B cell (primary cell): ENCODE data around the gene SRD5A1.

ENCODE experiments used
- EZH2 ChIP-seq: IDR thresholded peaks from 2 replicates; pipeline ENCODE4 v1.6.1; 2012; ENCODE audit warnings: borderline replicate concordance, low read depth, mild to moderate bottlenecking, moderate library complexity, low read length; ENCODE audit not compliant: insufficient read depth, poor library complexity, severe bottlenecking
- TF ChIP-seq, protein P1 (sequence below): fragments of 200-600 bp; IDR thresholded peaks from one replicate; pipeline ENCODE4 v1.8.0; 2022; ENCODE audit warnings: antibody characterized with exemption, mild to moderate bottlenecking

DNA sequence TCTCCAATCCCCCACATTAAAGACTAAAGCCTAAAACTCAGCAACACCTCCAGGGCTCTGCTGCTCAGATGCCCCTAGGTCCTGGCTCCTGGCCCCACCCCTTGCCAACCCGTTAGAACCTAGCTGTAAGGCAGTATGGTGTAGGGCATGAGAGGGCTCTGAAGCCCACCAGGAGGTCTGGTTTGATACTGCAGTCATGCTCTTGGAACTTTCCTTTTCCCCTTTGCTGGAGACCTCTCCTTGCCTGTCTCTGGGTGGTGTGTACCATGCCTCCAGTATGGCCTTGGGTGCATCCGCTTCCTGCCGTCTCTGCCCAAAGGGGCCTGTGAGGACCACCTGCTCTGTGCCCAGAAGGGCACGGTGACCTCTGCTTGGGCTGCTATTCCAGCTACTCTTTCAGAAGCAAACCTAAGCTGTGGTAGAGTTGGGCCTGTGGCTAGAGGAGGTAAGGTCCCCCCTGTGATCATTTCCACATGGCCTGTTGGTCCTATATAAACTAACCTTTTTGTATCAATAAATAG, 83.4 kb downstream of the SRD5A1 start:
- TF ChIP-seq, protein P1, sequence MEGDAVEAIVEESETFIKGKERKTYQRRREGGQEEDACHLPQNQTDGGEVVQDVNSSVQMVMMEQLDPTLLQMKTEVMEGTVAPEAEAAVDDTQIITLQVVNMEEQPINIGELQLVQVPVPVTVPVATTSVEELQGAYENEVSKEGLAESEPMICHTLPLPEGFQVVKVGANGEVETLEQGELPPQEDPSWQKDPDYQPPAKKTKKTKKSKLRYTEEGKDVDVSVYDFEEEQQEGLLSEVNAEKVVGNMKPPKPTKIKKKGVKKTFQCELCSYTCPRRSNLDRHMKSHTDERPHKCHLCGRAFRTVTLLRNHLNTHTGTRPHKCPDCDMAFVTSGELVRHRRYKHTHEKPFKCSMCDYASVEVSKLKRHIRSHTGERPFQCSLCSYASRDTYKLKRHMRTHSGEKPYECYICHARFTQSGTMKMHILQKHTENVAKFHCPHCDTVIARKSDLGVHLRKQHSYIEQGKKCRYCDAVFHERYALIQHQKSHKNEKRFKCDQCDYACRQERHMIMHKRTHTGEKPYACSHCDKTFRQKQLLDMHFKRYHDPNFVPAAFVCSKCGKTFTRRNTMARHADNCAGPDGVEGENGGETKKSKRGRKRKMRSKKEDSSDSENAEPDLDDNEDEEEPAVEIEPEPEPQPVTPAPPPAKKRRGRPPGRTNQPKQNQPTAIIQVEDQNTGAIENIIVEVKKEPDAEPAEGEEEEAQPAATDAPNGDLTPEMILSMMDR, result no peak
- no peak for TF ChIP-seq EZH2
